NCI-H510A treated with DMSO at 0.1 percent for 48 hours (cell line): ENCODE results near the gene FBXL19.

ENCODE experiments used
- DNase-seq: peaks from one replicate; lab custom pipeline; 2025; lab: John Stamatoyannopoulos, UW

The FBXL19 gene

DNA sequence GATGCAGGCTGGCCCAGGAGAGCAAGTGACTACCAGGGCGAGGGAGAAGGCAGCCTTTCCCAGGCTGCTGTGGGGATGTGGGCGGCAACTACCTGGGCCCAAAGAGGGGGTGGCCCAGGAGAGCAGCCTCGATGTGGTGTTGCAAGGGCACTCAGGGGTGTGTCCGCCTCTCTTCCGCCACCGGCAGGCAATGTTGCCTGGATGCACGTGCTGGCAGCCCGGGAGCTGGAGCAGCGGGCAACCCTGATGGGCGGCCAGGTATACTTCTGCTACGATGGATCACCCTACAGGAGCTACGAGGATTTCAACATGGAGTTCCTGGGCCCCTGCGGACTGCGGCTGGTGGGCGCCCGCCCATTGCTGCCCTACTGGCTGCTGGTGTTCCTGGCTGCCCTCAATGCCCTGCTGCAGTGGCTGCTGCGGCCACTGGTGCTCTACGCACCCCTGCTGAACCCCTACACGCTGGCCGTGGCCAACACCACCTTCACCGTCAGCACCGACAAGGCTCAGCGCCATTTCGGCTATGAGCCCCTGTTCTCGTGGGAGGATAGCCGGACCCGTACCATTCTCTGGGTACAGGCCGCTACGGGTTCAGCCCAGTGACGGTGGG is 64.3 kb downstream of the FBXL19 start:
- DNase-seq, result no peak

DNA sequence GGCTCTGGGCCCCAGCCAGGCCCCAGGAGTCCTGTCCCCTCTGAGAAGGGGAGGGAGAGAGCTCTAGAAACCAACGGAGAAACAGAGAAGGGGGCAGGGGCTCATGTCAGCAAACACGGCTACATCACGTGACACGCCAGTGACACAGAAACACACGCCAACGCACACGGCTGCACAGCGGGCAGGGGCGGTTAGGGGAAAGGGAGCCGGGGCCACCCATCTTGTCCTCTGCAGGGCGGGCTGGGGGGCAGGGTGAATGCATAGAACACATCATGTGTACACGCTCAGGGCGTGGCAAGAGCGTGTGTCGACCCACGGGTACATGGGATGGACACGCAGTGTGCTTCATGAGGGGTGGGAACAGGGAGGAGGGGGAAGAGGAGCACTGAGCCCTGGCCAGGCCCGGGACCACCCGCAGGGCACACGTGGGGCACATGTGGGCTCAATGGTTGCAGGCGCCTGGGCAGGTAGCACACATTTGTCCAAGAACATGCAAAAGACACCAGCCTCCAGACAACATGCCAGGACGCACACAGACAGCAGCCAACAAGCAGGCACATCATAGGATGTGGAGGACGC is 66.2 kb downstream of the FBXL19 start:
- no peak for DNase-seq

DNA sequence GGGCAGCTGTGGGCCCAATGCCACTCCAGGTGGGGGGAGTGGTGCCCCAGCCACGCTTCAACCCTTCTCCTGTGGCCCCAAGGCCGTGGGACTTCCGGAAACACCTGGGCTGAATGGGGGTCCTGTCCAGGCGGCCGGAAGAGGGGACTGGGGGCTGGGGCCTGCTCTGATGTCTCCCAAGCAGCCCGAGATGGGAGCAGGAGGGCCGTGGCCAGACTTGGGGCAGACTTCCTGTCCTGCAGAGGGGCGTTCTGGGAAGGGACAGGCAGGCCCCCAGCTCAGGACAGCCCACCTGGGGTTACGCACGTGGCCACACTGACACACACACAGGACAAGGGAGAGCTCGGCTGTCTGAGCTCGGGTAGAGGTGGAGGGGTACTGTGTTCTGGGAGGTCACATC is 66.7 kb downstream of the FBXL19 start:
- no peak for DNase-seq

- no peak for DNase-seq
Observed at GRCh38 chr16:30991052-30991451, 67.7 kb downstream of the FBXL19 start.

DNA sequence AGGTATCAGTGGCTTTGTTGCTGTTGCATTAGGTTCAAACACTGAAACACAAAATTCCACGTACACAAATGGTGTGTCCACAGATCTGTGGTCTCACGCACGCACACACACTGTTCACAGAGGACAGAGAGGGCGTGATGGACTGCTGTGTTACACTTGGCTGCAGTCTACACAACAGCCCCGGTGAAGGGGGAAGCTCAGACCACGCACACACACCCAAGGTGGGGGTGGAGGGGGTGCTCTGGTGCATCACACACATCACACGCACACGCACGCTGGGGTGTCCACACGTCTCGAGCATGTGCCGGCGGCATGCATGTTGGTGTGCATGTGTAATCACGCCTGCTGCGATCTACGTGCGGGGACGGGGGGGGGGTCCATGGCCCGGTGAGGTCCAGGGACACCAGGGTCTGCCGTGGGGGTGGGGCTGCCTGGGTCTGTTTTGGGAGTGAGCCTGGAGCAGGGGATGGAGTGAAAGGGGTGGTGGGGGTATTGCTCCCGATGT is 69.0 kb downstream of the FBXL19 start:
- DNase-seq, result no peak

- no peak for DNase-seq
Observed at GRCh38 chr16:30992931-30993816, 69.8 kb downstream of the FBXL19 start.

GRCh38 chr16:30995927-30996323 is 72.6 kb downstream of the FBXL19 start:
- no peak for DNase-seq

- no peak for DNase-seq
Observed at GRCh38 chr16:30996324-30996984, 73.1 kb downstream of the FBXL19 start.

DNA sequence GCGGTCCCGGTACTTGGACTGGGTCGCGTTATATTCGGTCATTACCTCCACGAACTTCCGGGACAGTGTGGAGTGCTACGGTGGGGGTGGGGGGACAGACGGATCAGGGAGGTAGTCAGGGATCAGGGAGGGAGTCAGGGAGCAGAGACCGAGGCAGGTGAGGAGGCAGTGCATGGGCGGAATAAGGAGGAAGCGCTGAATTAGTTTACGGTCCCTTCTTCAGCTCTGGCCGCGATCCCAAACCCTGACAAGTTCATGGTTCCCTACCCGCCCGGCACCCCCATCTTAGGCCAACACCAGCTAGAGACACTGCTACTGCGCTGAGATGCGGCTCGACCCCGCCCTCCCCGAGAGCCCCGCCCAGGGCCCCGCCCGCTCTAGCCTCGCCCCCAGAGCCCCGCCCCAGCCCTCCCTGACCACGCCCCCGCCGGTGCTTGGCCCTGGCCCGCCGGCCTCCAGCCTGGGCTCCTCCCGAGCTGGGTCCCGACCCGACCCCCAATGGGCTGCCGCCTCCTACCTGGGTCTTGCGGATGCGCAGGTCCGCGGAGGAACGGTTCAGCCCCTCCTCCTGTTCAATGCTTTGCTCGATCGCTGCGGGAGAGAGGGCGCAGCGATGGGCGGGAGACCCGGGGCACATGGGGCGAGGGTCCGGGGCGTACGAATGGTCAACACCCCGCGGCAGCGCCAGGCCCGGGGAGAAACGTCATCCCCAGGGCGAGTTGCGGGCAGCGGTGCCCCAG is 73.8 kb downstream of the FBXL19 start:
- DNase-seq, result peak; percentile 59

- no peak for DNase-seq
Observed at GRCh38 chr16:30997725-30998711, 74.6 kb downstream of the FBXL19 start.
